HEK293 (cell line): Measurements from ENCODE around the gene SGPL1.

Experiments used
- CTCF ChIA-PET: fragments of 350-600 bp; formaldehyde crosslinking; extraction: SDS; loops from one replicate; lab custom pipeline; 2021; ENCODE audit warnings: antibody characterized with exemption; lab: Yijun Ruan, JAX
- POLR2A ChIA-PET: fragments of 300-600 bp; formaldehyde crosslinking; extraction: SDS; loops from one replicate; lab custom pipeline; 2020; ENCODE audit warnings: antibody characterized with exemption, inconsistent platforms; lab: Yijun Ruan, JAX
- H3K27ac ChIP-seq: fragments of 200-500 bp; sonication (Bioruptor generic); 2 replicates; pipeline ENCODE4 v1.5.1; 2014; ENCODE audit warnings: low read depth, low read length, control low read depth, inconsistent platforms; ENCODE audit errors: extremely low read depth
- H3K36me3 ChIP-seq, 2 experiments: fragments of 200-500 bp in 1 of 2; sonication (Bioruptor generic) in 1 of 2; 1 replicate in 1 of 2; 2 replicates in 1 of 2; pipeline ENCODE4 v1.5.1; 2014 to 2017; ENCODE audit warnings: inconsistent platforms in 2 of 2, low read length in 2 of 2; ENCODE audit not compliant: control insufficient read depth in 2 of 2, insufficient read depth in 1 of 2
- H3K4me1 ChIP-seq: fragments of 200-500 bp; sonication (Bioruptor generic); 2 replicates; pipeline ENCODE4 v1.5.1; 2014; ENCODE audit warnings: mild to moderate bottlenecking, low read length, inconsistent platforms; ENCODE audit not compliant: control insufficient read depth, insufficient read depth
- H3K4me3 ChIP-seq: 2 replicates; pipeline ENCODE4 v1.5.1; 2011; ENCODE audit warnings: low read depth, mild to moderate bottlenecking, control low read depth, low read length, moderate library complexity
- H3K9me3 ChIP-seq: fragments of 200-500 bp; sonication (Bioruptor generic); 2 replicates; pipeline ENCODE4 v1.5.1; 2014; ENCODE audit warnings: low read depth, low read length, inconsistent platforms; ENCODE audit not compliant: control insufficient read depth, insufficient read depth
- BCL6B ChIP-seq: fragments of 450-650 bp; formaldehyde crosslinking; IDR thresholded peaks from 2 replicates; pipeline ENCODE4 v1.5.1; 2017; ENCODE audit warnings: missing biosample characterization, missing genetic modification characterization
- CTCF ChIP-seq: fragments of 450-650 bp; formaldehyde crosslinking; IDR thresholded peaks from 2 replicates; pipeline ENCODE4 v1.5.1; 2016; ENCODE audit warnings: missing biosample characterization, missing genetic modification characterization
- EGR2 ChIP-seq: fragments of 450-650 bp; formaldehyde crosslinking; IDR thresholded peaks from 2 replicates; pipeline ENCODE4 v1.5.1; 2016; ENCODE audit warnings: low read depth, missing biosample characterization, missing genetic modification characterization
- GFI1B ChIP-seq: fragments of 450-650 bp; formaldehyde crosslinking; IDR thresholded peaks from 2 replicates; pipeline ENCODE4 v1.5.1; 2016; ENCODE audit warnings: missing biosample characterization, missing genetic modification characterization
- GLI2 ChIP-seq: fragments of 450-650 bp; formaldehyde crosslinking; IDR thresholded peaks from 2 replicates; pipeline ENCODE4; 2017; ENCODE audit warnings: missing biosample characterization, missing genetic modification characterization, low read depth, borderline replicate concordance
- OVOL3 ChIP-seq: fragments of 450-650 bp; formaldehyde crosslinking; IDR thresholded peaks from 2 replicates; pipeline ENCODE4 v1.5.1; 2016; ENCODE audit warnings: missing biosample characterization, missing genetic modification characterization
- PRDM2 ChIP-seq: fragments of 450-650 bp; formaldehyde crosslinking; IDR thresholded peaks from 2 replicates; pipeline ENCODE4 v1.5.1; 2016; ENCODE audit warnings: missing biosample characterization, missing genetic modification characterization, borderline replicate concordance
- YY2 ChIP-seq: fragments of 450-650 bp; formaldehyde crosslinking; IDR thresholded peaks from 2 replicates; pipeline ENCODE4 v1.5.1; 2016; ENCODE audit warnings: missing biosample characterization, missing genetic modification characterization
- ZBTB1 ChIP-seq: fragments of 450-650 bp; formaldehyde crosslinking; IDR thresholded peaks from 2 replicates; pipeline ENCODE4 v1.5.1; 2016; ENCODE audit warnings: missing biosample characterization, missing genetic modification characterization
- ZBTB6 ChIP-seq: fragments of 450-650 bp; formaldehyde crosslinking; IDR thresholded peaks from 2 replicates; pipeline ENCODE4 v1.5.1; 2017; ENCODE audit warnings: missing biosample characterization, missing genetic modification characterization
- ZFHX2 ChIP-seq: fragments of 450-650 bp; formaldehyde crosslinking; conservative IDR thresholded peaks from 2 replicates; pipeline ENCODE4 v1.5.1; 2016; ENCODE audit warnings: missing biosample characterization, missing genetic modification characterization
- ZFP41 ChIP-seq: fragments of 450-650 bp; formaldehyde crosslinking; IDR thresholded peaks from 2 replicates; pipeline ENCODE4 v1.5.1; 2016; ENCODE audit warnings: missing biosample characterization, missing genetic modification characterization, borderline replicate concordance
- ZNF140 ChIP-seq: fragments of 450-650 bp; formaldehyde crosslinking; IDR thresholded peaks from 2 replicates; pipeline ENCODE4 v1.5.1; 2016; ENCODE audit warnings: missing biosample characterization, missing genetic modification characterization
- ZNF202 ChIP-seq: fragments of 450-650 bp; formaldehyde crosslinking; IDR thresholded peaks from 2 replicates; pipeline ENCODE4 v1.5.1; 2016; ENCODE audit warnings: missing biosample characterization, missing genetic modification characterization, borderline replicate concordance
- ZNF24 ChIP-seq: fragments of 450-650 bp; formaldehyde crosslinking; IDR thresholded peaks from 2 replicates; pipeline ENCODE4 v1.5.1; 2016; ENCODE audit warnings: missing biosample characterization, missing genetic modification characterization
- ZNF354C ChIP-seq: fragments of 450-650 bp; formaldehyde crosslinking; IDR thresholded peaks from 2 replicates; pipeline ENCODE4 v1.5.1; 2016; ENCODE audit warnings: missing biosample characterization, missing genetic modification characterization, low read depth, borderline replicate concordance
- ZNF473 ChIP-seq: fragments of 450-650 bp; formaldehyde crosslinking; IDR thresholded peaks from 2 replicates; pipeline ENCODE4 v1.5.1; 2017; ENCODE audit warnings: missing biosample characterization, missing genetic modification characterization
- ZNF501 ChIP-seq: fragments of 450-650 bp; formaldehyde crosslinking; IDR thresholded peaks from 2 replicates; pipeline ENCODE4 v1.5.1; 2016; ENCODE audit warnings: missing biosample characterization, missing genetic modification characterization
- ZNF530 ChIP-seq: fragments of 450-650 bp; formaldehyde crosslinking; IDR thresholded peaks from 2 replicates; pipeline ENCODE4 v1.5.1; 2016; ENCODE audit warnings: low read depth, missing biosample characterization, missing genetic modification characterization
- ZNF549 ChIP-seq: fragments of 450-650 bp; IDR thresholded peaks from 2 replicates; pipeline ENCODE4 v1.5.1; 2018; ENCODE audit warnings: missing biosample characterization, missing genetic modification characterization, mild to moderate bottlenecking, inconsistent platforms, moderate library complexity
- ZNF600 ChIP-seq: fragments of 450-650 bp; formaldehyde crosslinking; IDR thresholded peaks from 2 replicates; pipeline ENCODE4 v1.5.1; 2016; ENCODE audit warnings: missing biosample characterization, missing genetic modification characterization
- ZNF677 ChIP-seq: fragments of 450-650 bp; IDR thresholded peaks from 2 replicates; pipeline ENCODE4 v1.5.0; 2018; ENCODE audit warnings: missing biosample characterization, mild to moderate bottlenecking, missing genetic modification characterization, moderate library complexity
- ZNF777 ChIP-seq: fragments of 450-650 bp; formaldehyde crosslinking; IDR thresholded peaks from 2 replicates; pipeline ENCODE4 v1.5.1; 2017; ENCODE audit warnings: missing biosample characterization, missing genetic modification characterization, borderline replicate concordance
- ZNF837 ChIP-seq: fragments of 450-650 bp; formaldehyde crosslinking; IDR thresholded peaks from 2 replicates; pipeline ENCODE4 v1.5.1; 2016; ENCODE audit warnings: missing biosample characterization, missing genetic modification characterization

SGPL1 gene

GRCh38 chr10:70920519-70920918 is 104.8 kb downstream of the SGPL1 start (continued):
- TF ChIP-seq CTCF (tag by site-specific recombination), result no peak
- no peak for TF ChIP-seq OVOL3 (tag by site-specific recombination)
- TF ChIP-seq ZNF549 (tag by site-specific recombination), result no peak
- no peak for TF ChIP-seq ZNF530 (tag by site-specific recombination)
- peak; percentile 74 for TF ChIP-seq EGR2
- no peak for TF ChIP-seq ZBTB1 (tag by site-specific recombination)

GRCh38 chr10:70921285-70921684 is 105.5 kb downstream of the SGPL1 start:
- TF ChIP-seq ZNF202 (no peak), ZNF354C (tag by site-specific recombination) (no peak), ZFP41 (tag by site-specific recombination) (no peak), ZNF473 (no peak), ZNF777 (no peak), ZNF140 (tag by site-specific recombination) (no peak), ZFHX2 (tag by site-specific recombination) (no peak), ZBTB6 (tag by site-specific recombination) (no peak), ZNF837 (tag by site-specific recombination) (no peak), YY2 (tag by site-specific recombination) (no peak), ZNF677 (tag by site-specific recombination) (no peak), GFI1B (tag by site-specific recombination) (no peak), BCL6B (no peak), ZNF24 (tag by site-specific recombination) (no peak), ZNF501 (tag by site-specific recombination) (no peak), ZNF600 (tag by site-specific recombination) (no peak), PRDM2 (tag by site-specific recombination) (no peak), GLI2 (no peak)
- no peaks in the 10 kb centered on the region for H3K4me1 ChIP-seq
- no peaks in the 10 kb centered on the region for H3K36me3 ChIP-seq
- H3K27ac ChIP-seq, result no peak overlapping the region
- CTCF ChIA-PET, result interaction anchor here (1.2 to 2.3 kb wide), 2 partner anchors 18 to 283 kb away, joined by 3 to 13 read pairs; no protein-coding TSS in a partner anchor
- no peak overlapping the region for H3K4me3 ChIP-seq
- no peaks in the 10 kb centered on the region for H3K9me3 ChIP-seq
- POLR2A ChIA-PET, result interaction anchor here (0.5 kb wide), 1 partner anchor 112 kb away, joined by 3 read pairs; no protein-coding TSS in a partner anchor
